GM03348 (cell line): ENCODE results near the gene COMMD3.
"Not testable (repeated sequence)": the region's sequence is repeated elsewhere in the genome, so short reads cannot be mapped to it uniquely, and the experiment has no call there.

ENCODE experiments used
- DNase-seq: peaks from one replicate; pipeline ENCODE4 v3.0.0; 2012; ENCODE audit warnings: low spot score

Gene COMMD3

GRCh38 chr10:22338931-22339330 is 22.7 kb downstream of the COMMD3 start:
- no peak for DNase-seq

- no peak for DNase-seq
Observed at GRCh38 chr10:22339761-22340328, 23.7 kb downstream of the COMMD3 start.

GRCh38 chr10:22340329-22341189 is 24.4 kb downstream of the COMMD3 start:
- DNase-seq: peak; percentile 81

GRCh38 chr10:22341190-22341925 is 25.2 kb downstream of the COMMD3 start:
- DNase-seq: no peak

GRCh38 chr10:22341926-22342196 is 25.7 kb downstream of the COMMD3 start:
- no peak for DNase-seq

GRCh38 chr10:22342421-22342820 is 26.2 kb downstream of the COMMD3 start:
- no peak for DNase-seq

- no peak for DNase-seq
Observed at GRCh38 chr10:22343731-22344130, 27.5 kb downstream of the COMMD3 start.

- no peak for DNase-seq
Observed at GRCh38 chr10:22344249-22344648, 28.1 kb downstream of the COMMD3 start.

GRCh38 chr10:22344781-22345300 is 28.7 kb downstream of the COMMD3 start:
- no peak for DNase-seq

- DNase-seq: no peak
Observed at GRCh38 chr10:22345301-22346095, 29.3 kb downstream of the COMMD3 start, which contains the start of gene SPAG6. Gene SPAG6 (plus strand): TSS chr10:22345496. CDS start chr10:22345612, 116 bp downstream.

GRCh38 chr10:22346096-22346661 is 30.0 kb downstream of the COMMD3 start:
- no peak for DNase-seq

- DNase-seq: no peak
Observed at GRCh38 chr10:22349755-22350154, 33.6 kb downstream of the COMMD3 start.

GRCh38 chr10:22351131-22351703 is 35.0 kb downstream of the COMMD3 start:
- DNase-seq: no peak

GRCh38 chr10:22356324-22356873 is 40.2 kb downstream of the COMMD3 start:
- no peak for DNase-seq

GRCh38 chr10:22357770-22358169 is 41.6 kb downstream of the COMMD3 start:
- not testable (repeated sequence) for DNase-seq

GRCh38 chr10:22363305-22363704 is 47.1 kb downstream of the COMMD3 start:
- no peak for DNase-seq

- no peak for DNase-seq
Observed at GRCh38 chr10:22364407-22365140, 48.4 kb downstream of the COMMD3 start.

- no peak for DNase-seq
Observed at GRCh38 chr10:22365233-22365632, 49.0 kb downstream of the COMMD3 start.

- no peak for DNase-seq
Observed at GRCh38 chr10:22365644-22366434, 49.7 kb downstream of the COMMD3 start.

- DNase-seq: no peak
Observed at GRCh38 chr10:22366435-22366703, 50.2 kb downstream of the COMMD3 start.
